Endothelial cell of umbilical vein (primary cell): ENCODE results near the gene SFR1. TPM values are rescaled to one million over a fixed set of nuclear protein-coding genes. Genes with fewer than 3 reads are reported as not detected.

Source experiments
- BruUV-seq: library from RNA; stranded (reverse); fragments of 400-500 nt; replicated peaks from 2 replicates; lab custom pipeline; 2021; lab: Mats Ljungman, UMichigan
- CTCF ChIA-PET: fragments of 300-600, 350-600 bp; sonication (Branson Sonifier 250); formaldehyde crosslinking; loops from one replicate; lab custom pipeline; 2021; ENCODE audit warnings: antibody characterized with exemption, inconsistent platforms; lab: Charles Lee
- POLR2A ChIA-PET: fragments of 300-600, 350-600 bp; sonication (Branson Sonifier 250); formaldehyde crosslinking; loops from one replicate; lab custom pipeline; 2021; ENCODE audit warnings: antibody characterized with exemption, inconsistent platforms; lab: Charles Lee
- DNase-seq: peaks from one replicate; pipeline ENCODE4 v3.0.0-alpha.2; 2011; ENCODE audit warnings: low read depth, low spot score
- FAIRE-seq: peaks from 2 replicates; lab custom pipeline; 2011; peaks lifted over from hg19 to GRCh38; lab: Jason Lieb, UNC
- H2AFZ ChIP-seq: 2 replicates; pipeline ENCODE4 v1.6.0; 2012; ENCODE audit warnings: low read depth, low read length, control low read depth, inconsistent platforms
- H3K27ac ChIP-seq: 2 replicates; pipeline ENCODE4 v1.5.1; 2011; ENCODE audit warnings: low read depth, mild to moderate bottlenecking, control low read depth, low read length, moderate library complexity; ENCODE audit not compliant: insufficient read depth
- H3K27me3 ChIP-seq, 2 experiments: 2 replicates each; pipeline versions ENCODE4 v1.6.0 to v1.6.1; 2011; ENCODE audit warnings: low read length in 2 of 2, mixed read lengths in 1 of 2; ENCODE audit not compliant: control insufficient read depth in 2 of 2, insufficient read depth in 2 of 2
- H3K36me3 ChIP-seq, 2 experiments: 2 replicates in 1 of 2; 3 replicates in 1 of 2; pipeline ENCODE4 v1.5.1; 2011; ENCODE audit warnings: low read length in 2 of 2, mild to moderate bottlenecking in 1 of 2, moderate library complexity in 1 of 2; ENCODE audit not compliant: control insufficient read depth in 2 of 2, insufficient read depth in 2 of 2; ENCODE audit errors: extremely low read depth in 1 of 2
- H3K4me1 ChIP-seq: 3 replicates; pipeline ENCODE4 v1.5.1; 2011; ENCODE audit warnings: mild to moderate bottlenecking, low read length; ENCODE audit not compliant: control insufficient read depth, insufficient read depth; ENCODE audit errors: extremely low read depth
- H3K4me2 ChIP-seq: 2 replicates; pipeline ENCODE4 v1.6.1; 2011; ENCODE audit warnings: low read length, control low read depth, mixed read lengths; ENCODE audit not compliant: insufficient read depth
- H3K4me3 ChIP-seq, 3 experiments: fragments of 200-600 bp in 1 of 3; sonication (generic), shearing (Covaris generic) in 1 of 3; replicated peaks in 1 of 3; 2 replicates each; pipeline ENCODE4 v1.5.1; 2011 to 2016; ENCODE audit warnings: control low read depth in 3 of 3, low read length in 3 of 3, mild to moderate bottlenecking in 2 of 3, inconsistent platforms in 1 of 3, low read depth in 1 of 3, moderate library complexity in 1 of 3; ENCODE audit not compliant: insufficient read depth in 1 of 3
- H3K79me2 ChIP-seq: 2 replicates; pipeline ENCODE4 v1.6.0; 2012; ENCODE audit warnings: low read length, inconsistent platforms; ENCODE audit not compliant: control insufficient read depth, insufficient read depth
- H3K9ac ChIP-seq: replicated peaks from 2 replicates; pipeline ENCODE3; 2011; ENCODE audit warnings: low read length, control low read depth; ENCODE audit not compliant: insufficient read depth; ENCODE audit errors: extremely low read depth
- H3K9me1 ChIP-seq: replicated peaks from 3 replicates; pipeline ENCODE4 v1.6.0; 2011; ENCODE audit warnings: mild to moderate bottlenecking, low read length; ENCODE audit not compliant: control insufficient read depth, insufficient read depth; ENCODE audit errors: extremely low read depth
- H3K9me3 ChIP-seq: replicated peaks from 2 replicates; pipeline ENCODE4 v1.5.1; 2012; ENCODE audit warnings: low read length, inconsistent platforms; ENCODE audit not compliant: control insufficient read depth, insufficient read depth
- H4K20me1 ChIP-seq: replicated peaks from 2 replicates; pipeline ENCODE3; 2011; ENCODE audit warnings: mild to moderate bottlenecking, low read length; ENCODE audit not compliant: control insufficient read depth, insufficient read depth; ENCODE audit errors: extremely low read depth
- EZH2 ChIP-seq: IDR thresholded peaks from 2 replicates; pipeline ENCODE4 v1.6.1; 2012; ENCODE audit warnings: borderline replicate concordance, low read depth, mild to moderate bottlenecking, moderate library complexity, low read length, inconsistent platforms; ENCODE audit not compliant: severe bottlenecking
- FOS ChIP-seq: IDR thresholded peaks from 2 replicates; pipeline ENCODE4 v1.6.1; 2011; ENCODE audit warnings: mild to moderate bottlenecking, low read length, moderate library complexity, borderline replicate concordance; ENCODE audit not compliant: insufficient read depth
- GATA2 ChIP-seq: IDR thresholded peaks from 2 replicates; pipeline ENCODE4 v1.7.0; 2011; ENCODE audit warnings: low read depth, mild to moderate bottlenecking, moderate library complexity, mixed read lengths, low read length; ENCODE audit not compliant: insufficient read length, insufficient read depth
- JUN ChIP-seq: IDR thresholded peaks from 2 replicates; pipeline ENCODE4 v1.6.1; 2011; ENCODE audit warnings: borderline replicate concordance, low read depth; ENCODE audit not compliant: insufficient read length, insufficient read depth
- MYC ChIP-seq: IDR thresholded peaks from one replicate; pipeline ENCODE4 v1.6.1; 2011; ENCODE audit warnings: mild to moderate bottlenecking, low read depth, low read length
- POLR2AphosphoS5 ChIP-seq: IDR thresholded peaks from 2 replicates; pipeline ENCODE4 v1.6.1; 2012; ENCODE audit warnings: low read depth, mild to moderate bottlenecking, control low read depth, low read length, moderate library complexity; ENCODE audit not compliant: insufficient read depth
- dilution Hi-C: fragments of 300-500 bp; cut with MboI; formaldehyde crosslinking; loops from one replicate; pipeline ENCODE4 v1.15.0; 2019; ENCODE audit warnings: low sequenced_read_pairs; ENCODE audit not compliant: extremely low pct_ligation_motif_present
- intact Hi-C: fragments of 100-400 bp; cut with micrococcal nuclease; formaldehyde crosslinking; loops from one replicate; pipeline ENCODE4 v1.10.0; 2022
- polyA plus RNA-seq, 4 experiments: library from polyadenylated mRNA; depleted of rRNA in 3 of 4; stranded (reverse) in 3 of 4; unstranded in 1 of 4; fragments of >200 nt; gene quantifications; 2 replicates each; pipeline versions ENCODE4 v1.2.1 to v1.2.3, GENCODE V29; 2011 to 2012; ENCODE audit warnings: missing spikeins in 1 of 4
- total RNA-seq: library from RNA; stranded (reverse); gene quantifications from 2 replicates; pipeline ENCODE4 v1.2.3, GENCODE V29; 2021

SFR1 gene
- total and polyA plus RNA-seq, 2 donors (not counting 3 experiments of a cell fraction or from before 2014, with no cell fraction given), result 3.6 to 8.9 TPM

- no peak overlapping the region for H3K9ac ChIP-seq
- no peak overlapping the region for H3K4me2 ChIP-seq
- CTCF ChIA-PET, result no interaction called here
- H3K4me1 ChIP-seq, result no peaks in the 10 kb centered on the region
- H3K9me3 ChIP-seq, result peaks cover 6% of the 10 kb centered on the region
- no peak overlapping the region for H3K27ac ChIP-seq
- intact Hi-C loops (no loop called here), dilution Hi-C loops (no loop called here)
- FAIRE-seq (no peak), DNase-seq (no peak)
- H3K4me3 ChIP-seq, result no peak overlapping the region
- no peaks in the 10 kb centered on the region for H3K9me1 ChIP-seq
- POLR2A ChIA-PET, result no interaction called here
- no peak for TF ChIP-seq EZH2
- no peak for TF ChIP-seq JUN
- no TSS peak for BruUV-seq
- H3K36me3 ChIP-seq, result no peaks in the 10 kb centered on the region
- no peak overlapping the region for H2AFZ ChIP-seq
- no peaks in the 10 kb centered on the region for H3K79me2 ChIP-seq
- no peaks in the 10 kb centered on the region for H3K27me3 ChIP-seq
- no peaks in the 10 kb centered on the region for H4K20me1 ChIP-seq
Measured at GRCh38 chr10:104092749-104093148, 29.2 kb upstream of the SFR1 start.

GRCh38 chr10:104096692-104097091 is 25.3 kb upstream of the SFR1 start:
- TF ChIP-seq GATA2, result no peak
- no peak for TF ChIP-seq FOS
- TF ChIP-seq MYC, result no peak
- no peak for TF ChIP-seq EZH2
- TF ChIP-seq POLR2AphosphoS5, result no peak
- DNase-seq (no peak), FAIRE-seq (no peak)
- H3K9me3 ChIP-seq, result peaks cover 6% of the 10 kb centered on the region
- H3K27ac ChIP-seq, result no peak overlapping the region
- H3K9me1 ChIP-seq, result no peaks in the 10 kb centered on the region
- peaks cover 13% of the 10 kb centered on the region for H3K4me1 ChIP-seq
- H3K4me3 ChIP-seq, result no peak overlapping the region
- no peaks in the 10 kb centered on the region for H4K20me1 ChIP-seq
- ChIA-PET CTCF (interaction anchor here (1.9 kb wide), 1 partner anchor 13 kb away, joined by 4 read pairs; no protein-coding TSS in a partner anchor), POLR2A (no interaction called here)
- H3K79me2 ChIP-seq, result no peaks in the 10 kb centered on the region
- H3K9ac ChIP-seq, result no peak overlapping the region
- H3K4me2 ChIP-seq, result no peak overlapping the region
- BruUV-seq, result no TSS peak
- H3K36me3 ChIP-seq, result no peaks in the 10 kb centered on the region
- intact Hi-C loops (no loop called here), dilution Hi-C loops (no loop called here)
- no peak overlapping the region for H2AFZ ChIP-seq
- H3K27me3 ChIP-seq, result no peaks in the 10 kb centered on the region
